ENCODE measurements around the gene STAMBP. TPM values are rescaled to one million over a fixed set of nuclear protein-coding genes. Genes with fewer than 3 reads are reported as not detected.

STAMBP gene
- total and polyA plus RNA-seq, 4 donors = 10.2 to 27.1 (median 15.9) TPM

DNA sequence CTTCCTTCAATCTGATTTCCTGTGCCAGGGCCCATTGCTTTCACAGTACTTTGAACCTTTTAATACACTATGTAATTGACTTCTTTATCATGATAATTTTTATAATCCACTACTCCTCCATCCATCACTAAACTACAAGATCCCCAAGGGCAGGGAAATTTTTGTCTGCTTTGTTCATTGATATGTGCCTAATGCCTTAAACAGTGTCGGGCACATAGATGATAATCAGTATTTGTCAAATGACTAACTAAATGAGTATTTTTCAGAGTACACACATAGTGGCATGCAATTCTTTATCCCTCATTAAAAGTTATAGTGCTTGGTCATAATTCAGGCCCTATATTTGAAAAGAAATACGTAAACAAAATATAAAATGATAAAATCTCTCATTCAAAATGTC is 5.3 kb upstream of the STAMBP start (continued):
- TF ChIP-seq, protein P1, sequence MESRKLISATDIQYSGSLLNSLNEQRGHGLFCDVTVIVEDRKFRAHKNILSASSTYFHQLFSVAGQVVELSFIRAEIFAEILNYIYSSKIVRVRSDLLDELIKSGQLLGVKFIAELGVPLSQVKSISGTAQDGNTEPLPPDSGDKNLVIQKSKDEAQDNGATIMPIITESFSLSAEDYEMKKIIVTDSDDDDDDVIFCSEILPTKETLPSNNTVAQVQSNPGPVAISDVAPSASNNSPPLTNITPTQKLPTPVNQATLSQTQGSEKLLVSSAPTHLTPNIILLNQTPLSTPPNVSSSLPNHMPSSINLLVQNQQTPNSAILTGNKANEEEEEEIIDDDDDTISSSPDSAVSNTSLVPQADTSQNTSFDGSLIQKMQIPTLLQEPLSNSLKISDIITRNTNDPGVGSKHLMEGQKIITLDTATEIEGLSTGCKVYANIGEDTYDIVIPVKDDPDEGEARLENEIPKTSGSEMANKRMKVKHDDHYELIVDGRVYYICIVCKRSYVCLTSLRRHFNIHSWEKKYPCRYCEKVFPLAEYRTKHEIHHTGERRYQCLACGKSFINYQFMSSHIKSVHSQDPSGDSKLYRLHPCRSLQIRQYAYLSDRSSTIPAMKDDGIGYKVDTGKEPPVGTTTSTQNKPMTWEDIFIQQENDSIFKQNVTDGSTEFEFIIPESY (IDR thresholded peaks at IDR 0.05) = no peak

DNA sequence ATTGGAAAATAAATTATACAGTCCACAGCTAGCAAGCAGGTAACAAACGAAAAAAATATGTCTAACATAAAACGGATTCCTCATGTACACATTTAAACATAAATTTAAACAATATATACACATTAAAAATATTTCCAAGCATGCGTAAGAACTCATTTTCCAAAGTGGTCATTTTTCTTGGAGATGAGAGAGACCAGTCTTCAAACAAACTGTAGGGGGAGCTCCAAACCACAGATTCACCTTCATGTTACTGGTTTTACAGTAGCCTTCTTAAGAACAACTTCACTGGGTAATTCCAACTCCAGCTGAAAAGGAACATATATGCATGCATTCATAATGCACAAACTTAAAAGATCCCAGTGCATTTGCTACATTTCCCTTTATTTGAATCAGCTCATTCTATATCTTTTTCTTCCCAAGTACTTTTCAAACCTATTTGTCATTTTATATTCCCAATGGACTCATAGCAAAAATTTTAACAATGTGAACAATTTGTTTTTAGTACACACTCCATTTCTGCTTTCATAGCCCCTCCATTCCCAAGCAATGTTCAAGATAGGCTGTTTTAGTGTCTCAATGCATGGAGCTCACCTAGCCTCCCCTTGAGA is 4.7 kb upstream of the STAMBP start:
- TF ChIP-seq TAF1 (conservative IDR thresholded peaks at IDR 0.05) = no peak
- no peak for TF ChIP-seq GABPA (IDR thresholded peaks at IDR 0.05 in 1 of 2, conservative IDR thresholded peaks at IDR 0.05 in 1 of 2)
- TF ChIP-seq, protein P2, sequence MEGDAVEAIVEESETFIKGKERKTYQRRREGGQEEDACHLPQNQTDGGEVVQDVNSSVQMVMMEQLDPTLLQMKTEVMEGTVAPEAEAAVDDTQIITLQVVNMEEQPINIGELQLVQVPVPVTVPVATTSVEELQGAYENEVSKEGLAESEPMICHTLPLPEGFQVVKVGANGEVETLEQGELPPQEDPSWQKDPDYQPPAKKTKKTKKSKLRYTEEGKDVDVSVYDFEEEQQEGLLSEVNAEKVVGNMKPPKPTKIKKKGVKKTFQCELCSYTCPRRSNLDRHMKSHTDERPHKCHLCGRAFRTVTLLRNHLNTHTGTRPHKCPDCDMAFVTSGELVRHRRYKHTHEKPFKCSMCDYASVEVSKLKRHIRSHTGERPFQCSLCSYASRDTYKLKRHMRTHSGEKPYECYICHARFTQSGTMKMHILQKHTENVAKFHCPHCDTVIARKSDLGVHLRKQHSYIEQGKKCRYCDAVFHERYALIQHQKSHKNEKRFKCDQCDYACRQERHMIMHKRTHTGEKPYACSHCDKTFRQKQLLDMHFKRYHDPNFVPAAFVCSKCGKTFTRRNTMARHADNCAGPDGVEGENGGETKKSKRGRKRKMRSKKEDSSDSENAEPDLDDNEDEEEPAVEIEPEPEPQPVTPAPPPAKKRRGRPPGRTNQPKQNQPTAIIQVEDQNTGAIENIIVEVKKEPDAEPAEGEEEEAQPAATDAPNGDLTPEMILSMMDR (IDR thresholded peaks at IDR 0.05; ENCODE audit: low read depth, low read length, missing input control) = peak; percentile 75
- TF ChIP-seq YY1 (IDR thresholded peaks at IDR 0.05) = no peak
- TF ChIP-seq HNF4A (conservative IDR thresholded peaks at IDR 0.05) = no peak
- TF ChIP-seq SP1 (IDR thresholded peaks at IDR 0.05) = no peak
- no peak for TF ChIP-seq JUND (IDR thresholded peaks at IDR 0.05)
- no peak for TF ChIP-seq EGR1 (IDR thresholded peaks at IDR 0.05; ENCODE audit: low read depth in 2 of 2)
- TF ChIP-seq RAD21 (IDR thresholded peaks at IDR 0.05) = peak; percentile 87 to 91
- TF ChIP-seq, protein P3, sequence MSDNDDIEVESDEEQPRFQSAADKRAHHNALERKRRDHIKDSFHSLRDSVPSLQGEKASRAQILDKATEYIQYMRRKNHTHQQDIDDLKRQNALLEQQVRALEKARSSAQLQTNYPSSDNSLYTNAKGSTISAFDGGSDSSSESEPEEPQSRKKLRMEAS (IDR thresholded peaks at IDR 0.05) = no peak
- no peak for TF ChIP-seq NR2F2 (IDR thresholded peaks at IDR 0.05)
- no peak for TF ChIP-seq HNF4G (IDR thresholded peaks at IDR 0.05)
- TF ChIP-seq RXRA (IDR thresholded peaks at IDR 0.05) = no peak
- no peak for TF ChIP-seq FOXA1 (IDR thresholded peaks at IDR 0.05)
- TF ChIP-seq, protein P4, sequence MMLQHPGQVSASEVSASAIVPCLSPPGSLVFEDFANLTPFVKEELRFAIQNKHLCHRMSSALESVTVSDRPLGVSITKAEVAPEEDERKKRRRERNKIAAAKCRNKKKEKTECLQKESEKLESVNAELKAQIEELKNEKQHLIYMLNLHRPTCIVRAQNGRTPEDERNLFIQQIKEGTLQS (IDR thresholded peaks at IDR 0.05) = no peak
- TF ChIP-seq, protein P5, sequence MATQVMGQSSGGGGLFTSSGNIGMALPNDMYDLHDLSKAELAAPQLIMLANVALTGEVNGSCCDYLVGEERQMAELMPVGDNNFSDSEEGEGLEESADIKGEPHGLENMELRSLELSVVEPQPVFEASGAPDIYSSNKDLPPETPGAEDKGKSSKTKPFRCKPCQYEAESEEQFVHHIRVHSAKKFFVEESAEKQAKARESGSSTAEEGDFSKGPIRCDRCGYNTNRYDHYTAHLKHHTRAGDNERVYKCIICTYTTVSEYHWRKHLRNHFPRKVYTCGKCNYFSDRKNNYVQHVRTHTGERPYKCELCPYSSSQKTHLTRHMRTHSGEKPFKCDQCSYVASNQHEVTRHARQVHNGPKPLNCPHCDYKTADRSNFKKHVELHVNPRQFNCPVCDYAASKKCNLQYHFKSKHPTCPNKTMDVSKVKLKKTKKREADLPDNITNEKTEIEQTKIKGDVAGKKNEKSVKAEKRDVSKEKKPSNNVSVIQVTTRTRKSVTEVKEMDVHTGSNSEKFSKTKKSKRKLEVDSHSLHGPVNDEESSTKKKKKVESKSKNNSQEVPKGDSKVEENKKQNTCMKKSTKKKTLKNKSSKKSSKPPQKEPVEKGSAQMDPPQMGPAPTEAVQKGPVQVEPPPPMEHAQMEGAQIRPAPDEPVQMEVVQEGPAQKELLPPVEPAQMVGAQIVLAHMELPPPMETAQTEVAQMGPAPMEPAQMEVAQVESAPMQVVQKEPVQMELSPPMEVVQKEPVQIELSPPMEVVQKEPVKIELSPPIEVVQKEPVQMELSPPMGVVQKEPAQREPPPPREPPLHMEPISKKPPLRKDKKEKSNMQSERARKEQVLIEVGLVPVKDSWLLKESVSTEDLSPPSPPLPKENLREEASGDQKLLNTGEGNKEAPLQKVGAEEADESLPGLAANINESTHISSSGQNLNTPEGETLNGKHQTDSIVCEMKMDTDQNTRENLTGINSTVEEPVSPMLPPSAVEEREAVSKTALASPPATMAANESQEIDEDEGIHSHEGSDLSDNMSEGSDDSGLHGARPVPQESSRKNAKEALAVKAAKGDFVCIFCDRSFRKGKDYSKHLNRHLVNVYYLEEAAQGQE (IDR thresholded peaks at IDR 0.05) = no peak
- TF ChIP-seq FOXA2 (IDR thresholded peaks at IDR 0.05) = no peak
- TF ChIP-seq, protein P1 (IDR thresholded peaks at IDR 0.05) = no peak
- Histone ChIP-seq H3K9ac (ENCODE audit: low read depth in 1 of 2, low read length in 2 of 2) (no peak overlapping the region), H3K36me3 (ENCODE audit: control insufficient read depth in 4 of 4, insufficient read depth in 3 of 4, low read depth in 1 of 4, low read length in 3 of 4) (no peaks in the 10 kb centered on the region), H3K27me3 (ENCODE audit: control insufficient read depth in 4 of 4, insufficient read depth in 4 of 4, low read length in 3 of 4) (no peaks in the 10 kb centered on the region), H3K4me3 (ENCODE audit: low read depth in 1 of 3, low read length in 3 of 3) (no peak overlapping the region), H3K9me3 (ENCODE audit: control insufficient read depth in 4 of 4, low read length in 3 of 4) (no peaks in the 10 kb centered on the region), H3K4me1 (ENCODE audit: control insufficient read depth in 4 of 4, insufficient read depth in 4 of 4, low read length in 3 of 4) (peaks cover 0 to 7% (median 5%) of the 10 kb centered on the region in 4 donors), H3K27ac (ENCODE audit: low read depth in 1 of 2, low read length in 2 of 2) (no peak overlapping the region)
- WGBS = 8% methylated on average over 3 of the region's 3 CpGs
- DNase-seq (ENCODE audit: low spot score) = no peak
